Lung microvascular endothelial cell (primary cell): ENCODE data around the gene THSD4. TPM values are rescaled to one million over a fixed set of nuclear protein-coding genes. Genes with fewer than 3 reads are reported as not detected.
"Not testable (repeated sequence)": the region's sequence is repeated elsewhere in the genome, so short reads cannot be mapped to it uniquely, and the experiment has no call there.

Experiments used
- DNase-seq, 2 donors: peaks; one replicate each; pipeline versions ENCODE4 v3.0.0 to v3.0.0-alpha.2; 2010; ENCODE audit warnings: low read depth in 2 of 2
- total RNA-seq: library from RNA; depleted of rRNA; stranded (reverse); fragments of >200 nt; gene quantifications from 2 replicates; pipeline ENCODE4 v1.2.1, GENCODE V29; 2014

The THSD4 gene
- total RNA-seq, 1 donor from 2014 or later, result 20.2 TPM

- DNase-seq, result no peak
These were observed 531.7 kb downstream of the THSD4 start for GRCh38 chr15:71646767-71647486.

- no peak for DNase-seq
These were observed 532.2 kb downstream of the THSD4 start for GRCh38 chr15:71647487-71647808.

- DNase-seq, result no peak
These were observed 532.8 kb downstream of the THSD4 start for GRCh38 chr15:71648095-71648494.

GRCh38 chr15:71649894-71650293 lies 534.6 kb downstream of the THSD4 start:
- DNase-seq, result no peak

- DNase-seq, result no peak
These were observed 535.3 kb downstream of the THSD4 start for GRCh38 chr15:71650603-71651002.

DNA sequence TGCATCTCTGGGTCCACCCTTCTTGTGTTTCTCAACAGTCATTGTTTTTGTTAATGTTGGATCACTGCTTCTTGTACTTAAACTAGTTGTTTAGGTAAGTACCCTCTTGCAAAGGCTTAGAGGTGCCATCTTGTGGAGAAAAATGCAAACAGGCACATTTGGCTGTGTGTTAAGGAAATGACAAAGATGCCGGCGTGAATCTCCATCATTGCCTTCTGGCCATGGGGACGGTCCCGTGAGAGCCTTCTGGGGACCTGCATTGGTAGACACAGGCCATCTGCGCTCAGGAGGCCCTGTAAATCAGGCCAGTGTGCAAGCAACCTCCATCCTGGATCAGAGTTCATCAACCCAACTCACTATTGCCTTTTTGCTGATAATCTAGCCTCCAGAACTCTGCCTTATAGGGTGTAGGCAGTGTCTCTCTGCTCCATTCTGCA lies 536.5 kb downstream of the THSD4 start:
- peak; percentile 78 for DNase-seq

- peak in 1 of 2 donors; percentile 89 for DNase-seq
These were observed 538.9 kb downstream of the THSD4 start for GRCh38 chr15:71654042-71654719.

- DNase-seq, result peak; percentile 78 to 98
These were observed 539.5 kb downstream of the THSD4 start for GRCh38 chr15:71654720-71655174.

GRCh38 chr15:71656425-71656824 lies 541.2 kb downstream of the THSD4 start:
- DNase-seq, result no peak

GRCh38 chr15:71657141-71657540 lies 541.9 kb downstream of the THSD4 start:
- no peak for DNase-seq

DNA sequence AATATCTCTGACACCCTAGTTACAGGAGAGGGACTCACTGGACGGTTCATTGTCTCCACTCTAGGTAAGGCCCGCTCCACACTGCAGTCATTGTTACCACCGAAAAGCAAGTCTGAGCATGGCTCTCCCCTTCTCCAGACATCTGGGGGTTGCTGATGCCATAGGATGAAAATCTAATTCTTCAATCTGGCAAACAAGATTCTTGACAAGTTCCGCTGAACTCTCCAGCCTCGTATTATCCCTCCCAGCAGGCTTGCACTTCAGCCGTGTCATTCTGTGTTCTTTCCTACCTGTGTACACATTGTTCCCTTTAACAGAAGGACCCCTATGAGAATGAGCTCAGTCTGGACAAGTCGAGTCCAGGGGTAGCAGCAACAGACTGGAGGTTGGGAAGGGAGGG lies 542.8 kb downstream of the THSD4 start:
- no peak for DNase-seq

DNA sequence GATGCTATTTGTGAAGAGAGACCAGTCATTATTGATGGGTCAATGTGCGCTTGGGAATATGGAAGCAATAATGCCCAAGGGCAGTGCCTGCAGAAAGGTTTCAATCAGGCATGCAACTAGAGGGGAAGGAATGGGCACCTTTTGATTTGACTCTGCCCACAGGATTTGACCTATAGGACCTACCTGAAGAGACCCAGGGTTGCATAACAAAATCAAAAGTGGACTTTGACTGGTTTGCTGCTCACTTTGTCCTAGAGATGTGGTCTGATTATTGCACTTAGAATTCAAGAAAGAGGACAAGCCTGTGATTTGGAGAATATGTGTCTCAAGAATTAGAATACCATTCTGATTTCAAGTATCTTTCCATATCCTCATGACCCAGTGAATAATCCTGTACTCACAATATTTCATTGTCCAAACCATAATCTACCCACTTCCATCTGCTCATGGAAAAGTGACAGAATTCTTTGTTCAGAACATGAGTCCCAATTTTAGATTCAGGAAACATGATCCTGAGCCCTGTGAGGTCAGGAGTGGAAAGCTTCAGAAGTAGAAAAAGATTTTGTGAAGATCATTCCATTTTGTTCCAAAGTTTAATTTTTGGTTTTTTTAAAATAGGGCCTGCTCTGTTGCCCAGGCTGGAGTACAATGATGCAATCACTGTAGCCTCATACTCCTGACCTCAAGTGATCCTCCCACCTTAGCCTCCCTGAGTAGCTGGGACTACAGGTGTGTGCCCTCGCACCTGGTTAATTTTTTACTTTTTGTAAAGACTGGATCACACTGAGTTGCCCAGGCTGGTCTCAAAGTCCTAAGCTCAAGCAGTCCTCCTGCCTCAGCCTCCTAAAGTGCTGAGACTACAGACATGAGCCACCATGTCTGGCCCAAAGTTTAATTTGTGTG lies 543.8 kb downstream of the THSD4 start:
- no peak for DNase-seq

GRCh38 chr15:71659730-71660067 lies 544.4 kb downstream of the THSD4 start:
- DNase-seq, result no peak

GRCh38 chr15:71660501-71660900 lies 545.2 kb downstream of the THSD4 start:
- DNase-seq, result no peak

- DNase-seq, result peak; percentile 60 to 67
These were observed 547.0 kb downstream of the THSD4 start for GRCh38 chr15:71662306-71662705.

DNA sequence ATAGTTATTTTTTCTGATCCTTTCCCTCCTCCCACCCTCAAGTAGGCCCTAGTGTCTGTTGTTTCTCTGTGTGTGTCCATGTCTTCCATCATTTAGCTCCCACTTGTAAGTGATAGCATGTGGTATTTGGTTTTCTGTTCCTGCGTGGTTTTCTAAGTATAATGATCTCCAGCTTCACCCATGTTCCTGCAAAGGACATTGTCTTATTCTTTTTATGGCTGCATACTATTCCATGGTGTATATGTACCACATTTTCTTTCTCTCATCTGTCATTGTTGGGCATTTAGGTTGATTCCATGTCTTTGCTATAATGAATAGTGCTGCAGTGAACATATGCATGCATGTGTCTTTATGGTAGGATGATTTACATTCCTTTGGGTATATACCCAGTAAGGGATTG lies 549.4 kb downstream of the THSD4 start:
- DNase-seq, result no peak

- DNase-seq, result no peak
These were observed 551.7 kb downstream of the THSD4 start for GRCh38 chr15:71666763-71667620.

GRCh38 chr15:71669688-71670087 lies 554.4 kb downstream of the THSD4 start:
- DNase-seq, result no peak

DNA sequence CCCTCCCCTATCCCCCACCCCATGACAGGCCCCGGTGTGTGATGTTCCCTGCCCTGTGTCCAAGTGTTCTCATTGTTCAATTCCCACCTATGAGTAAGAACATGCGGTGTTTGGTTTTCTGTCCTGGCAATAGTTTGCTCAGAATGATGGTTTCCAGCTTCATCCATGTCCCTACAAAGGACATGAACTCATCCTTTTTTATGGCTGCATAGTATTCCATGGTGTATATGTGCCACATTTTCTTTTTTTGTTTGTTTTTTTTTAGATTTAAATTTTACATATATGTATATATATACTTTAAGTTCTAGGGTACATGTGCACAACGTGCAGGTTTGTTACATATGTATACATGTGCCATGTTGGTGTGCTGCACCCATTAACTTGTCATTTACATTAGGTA lies 555.0 kb downstream of the THSD4 start:
- DNase-seq, result not testable (repeated sequence)

DNA sequence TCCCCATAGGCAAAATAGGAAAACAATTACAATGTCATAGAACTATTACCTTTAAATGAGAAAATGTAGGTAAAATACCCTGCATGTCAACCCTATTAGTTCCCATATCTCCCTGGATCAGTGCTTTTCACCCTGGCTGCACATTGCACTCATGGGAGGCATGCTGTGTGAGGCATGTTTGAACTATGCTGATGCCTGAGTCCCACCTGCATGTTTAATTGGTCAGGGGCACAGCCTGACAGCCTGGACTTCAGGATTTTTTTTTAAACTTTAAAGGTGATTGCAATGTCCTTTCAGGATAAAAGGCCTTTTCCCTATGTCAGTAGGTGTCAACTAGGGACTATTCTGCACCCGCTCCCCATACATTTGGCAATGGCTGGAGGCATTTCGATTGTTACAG lies 559.1 kb downstream of the THSD4 start:
- no peak for DNase-seq

DNA sequence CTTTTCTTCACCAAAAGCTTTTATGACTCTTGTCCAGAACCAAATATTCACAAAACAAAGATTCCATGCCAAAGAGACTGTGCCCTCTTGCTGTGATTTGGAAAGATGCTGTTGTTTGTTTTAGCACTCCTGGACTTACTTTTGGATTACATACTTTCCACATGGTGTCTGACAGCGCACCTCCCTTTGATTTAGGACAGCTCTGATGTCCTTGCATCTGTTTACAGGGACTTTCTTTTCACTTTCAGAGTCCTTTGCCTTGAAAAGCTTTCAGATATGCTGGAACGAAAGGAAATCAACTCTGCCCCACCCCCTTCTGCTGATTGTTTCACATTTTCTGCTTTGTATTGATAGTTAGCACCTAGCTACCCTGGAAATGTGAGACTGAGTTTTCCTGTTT lies 562.1 kb downstream of the THSD4 start:
- DNase-seq, result peak in 1 of 2 donors; percentile 62
